ENCODE measurements around the gene YIPF5.

The YIPF5 gene

GRCh38 chr5:144173766-144174165, 3.3 kb upstream of the YIPF5 start:
- DNase-seq: no peak

- no peak for DNase-seq
These were observed 569 bp downstream of the YIPF5 start for GRCh38 chr5:144169904-144170275.

GRCh38 chr5:144167998-144168397, 2.5 kb downstream of the YIPF5 start:
- DNase-seq: no peak

- no peak for DNase-seq
These were observed 3.8 kb downstream of the YIPF5 start for GRCh38 chr5:144166696-144167095.

- no peak for DNase-seq
These were observed 7.8 kb downstream of the YIPF5 start for GRCh38 chr5:144162686-144163085.

GRCh38 chr5:144156767-144157171, 13.7 kb downstream of the YIPF5 start:
- no peak for DNase-seq

GRCh38 chr5:144151026-144151425, 19.4 kb downstream of the YIPF5 start:
- DNase-seq: no peak

- DNase-seq: no peak
These were observed 25.3 kb downstream of the YIPF5 start for GRCh38 chr5:144144956-144145751.

GRCh38 chr5:144143625-144144024, 26.8 kb downstream of the YIPF5 start:
- no peak for DNase-seq

- DNase-seq: no peak
These were observed 27.7 kb downstream of the YIPF5 start for GRCh38 chr5:144142824-144143162.

GRCh38 chr5:144142139-144142823, 28.2 kb downstream of the YIPF5 start:
- no peak for DNase-seq

GRCh38 chr5:144141585-144141984, 28.9 kb downstream of the YIPF5 start:
- no peak for DNase-seq

GRCh38 chr5:144139586-144139985, 30.9 kb downstream of the YIPF5 start:
- DNase-seq: no peak

GRCh38 chr5:144135113-144135762, 35.2 kb downstream of the YIPF5 start:
- DNase-seq: no peak

- DNase-seq: no peak
These were observed 36.1 kb downstream of the YIPF5 start for GRCh38 chr5:144134194-144134826.

GRCh38 chr5:144133050-144133633, 37.3 kb downstream of the YIPF5 start:
- DNase-seq: no peak

GRCh38 chr5:144131261-144131660, 39.2 kb downstream of the YIPF5 start:
- DNase-seq: no peak

GRCh38 chr5:144130306-144130705, 40.2 kb downstream of the YIPF5 start:
- DNase-seq: no peak

GRCh38 chr5:144128844-144129243, 41.6 kb downstream of the YIPF5 start:
- DNase-seq: no peak

GRCh38 chr5:144126707-144127106, 43.8 kb downstream of the YIPF5 start:
- DNase-seq: no peak

GRCh38 chr5:144125163-144125726, 45.2 kb downstream of the YIPF5 start:
- DNase-seq: no peak

- no peak for DNase-seq
These were observed 47.8 kb downstream of the YIPF5 start for GRCh38 chr5:144122641-144123040.

- DNase-seq: no peak
These were observed 48.4 kb downstream of the YIPF5 start for GRCh38 chr5:144122081-144122480.
